ENCODE results near the gene DOCK2.

DNA sequence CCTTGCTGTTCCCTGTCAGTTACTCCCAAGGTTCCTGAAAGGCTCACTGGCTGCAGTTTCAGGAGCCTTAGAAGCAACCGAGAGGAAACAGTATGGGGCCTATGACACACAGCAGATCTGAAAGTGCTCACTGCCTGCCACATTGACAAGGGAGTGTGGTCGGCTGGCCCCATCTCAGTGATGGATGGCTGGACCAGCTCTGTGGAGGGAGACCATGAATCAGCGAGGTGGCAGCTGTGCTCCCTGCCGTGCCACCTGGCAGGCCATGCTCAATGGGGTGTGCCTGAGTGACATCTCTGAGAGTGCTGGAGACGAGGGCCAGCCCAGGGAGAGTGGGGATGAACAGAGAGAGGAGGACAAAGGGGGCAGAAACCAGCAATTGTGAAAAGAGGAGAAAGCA lies 49.1 kb downstream of the DOCK2 start:
- no peak for TF ChIP-seq CTCF (conservative IDR thresholded peaks at IDR 0.05; ENCODE audit: low read depth, low read length)
- TF ChIP-seq EZH2 (IDR thresholded peaks at IDR 0.05; ENCODE audit: low read length, unreplicated experiment) = no peak

Measured in PC-3 (cell line).